ENCODE results near the gene TSGA10.
"Not testable (repeated sequence)": the region's sequence is repeated elsewhere in the genome, so short reads cannot be mapped to it uniquely, and the experiment has no call there.

Gene TSGA10

GRCh38 chr2:99152199-99152895 is 2.4 kb downstream of the TSGA10 start:
- DNase-seq, result no peak

GRCh38 chr2:99150706-99151105 is 4.0 kb downstream of the TSGA10 start:
- no peak for DNase-seq

GRCh38 chr2:99141110-99142108 is 13.3 kb downstream of the TSGA10 start, which contains the start of gene C2orf15:
Gene C2orf15 (plus strand): TSS chr2:99141707. CDS start chr2:99150559, 8,852 bp downstream.
- DNase-seq, result peak; percentile 91

DNA sequence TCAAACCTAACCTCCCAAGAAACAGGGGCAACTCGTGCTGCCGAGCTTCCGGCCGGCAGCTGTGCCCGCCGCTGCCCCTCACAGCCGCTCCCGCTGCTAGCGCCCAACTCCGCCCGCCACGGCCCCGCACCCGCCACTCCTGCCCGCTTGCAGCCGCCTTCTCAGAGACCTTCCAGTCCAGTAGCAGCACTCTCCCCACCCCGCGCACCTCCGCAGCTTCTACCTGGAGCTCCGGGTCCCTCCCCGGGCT is 14.0 kb downstream of the TSGA10 start:
- DNase-seq, result no peak

DNA sequence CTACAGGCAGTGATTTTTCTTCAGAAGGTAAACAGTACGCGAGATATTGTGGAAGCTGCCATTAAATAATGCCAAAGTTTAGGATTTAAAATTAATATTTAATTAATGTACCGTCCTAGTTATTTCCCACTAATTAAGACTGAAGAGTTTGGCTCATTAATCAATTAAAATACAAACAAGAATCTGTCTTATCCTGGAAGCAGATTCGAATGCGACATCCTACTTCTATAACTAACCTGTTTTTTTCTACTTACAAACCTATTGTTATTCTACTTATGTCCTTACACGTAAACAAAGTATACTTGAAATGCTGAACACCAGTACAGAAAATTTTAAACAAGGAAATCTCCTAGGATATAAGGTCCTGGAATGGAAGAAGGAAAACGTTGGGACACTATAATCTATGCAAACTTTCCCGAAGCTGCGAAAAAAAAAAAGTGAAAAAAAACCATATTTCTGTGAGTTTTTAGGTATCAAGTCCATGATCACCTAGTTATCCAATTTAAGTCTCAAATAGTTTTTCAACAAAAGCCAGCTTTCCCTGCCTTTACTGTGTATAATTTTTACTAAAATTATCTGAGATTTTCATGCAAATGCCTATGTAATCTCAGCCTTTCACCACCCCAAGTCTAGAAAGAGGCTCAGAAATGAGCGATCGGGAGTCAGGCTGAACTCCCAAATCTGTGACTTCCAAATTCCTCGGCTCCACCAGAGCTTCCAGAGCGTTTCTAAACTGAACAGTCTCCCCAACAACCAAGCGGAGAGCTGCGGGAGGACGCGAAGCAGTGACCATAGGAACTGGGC is 14.5 kb downstream of the TSGA10 start:
- no peak for DNase-seq

DNA sequence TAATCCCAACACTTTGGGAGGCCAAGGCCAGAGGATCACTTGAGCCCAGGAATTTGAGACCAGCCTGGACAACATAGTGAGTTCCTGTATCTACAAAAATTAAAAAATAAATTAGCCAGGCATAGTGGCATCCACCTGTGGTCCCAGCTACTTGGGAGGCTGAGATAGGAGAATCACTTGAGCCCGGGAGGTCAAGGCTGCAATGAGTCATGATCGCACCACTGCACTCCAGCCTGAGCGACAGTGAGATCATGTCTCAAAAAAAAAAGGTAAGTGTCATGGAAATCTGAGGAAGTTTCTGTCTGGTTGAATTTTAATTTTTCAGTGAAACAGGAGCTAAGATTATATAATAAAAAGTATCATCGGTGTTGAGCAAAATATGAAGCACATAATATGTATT is 15.7 kb downstream of the TSGA10 start:
- no peak for DNase-seq

- not testable (repeated sequence) for DNase-seq
Observed at GRCh38 chr2:99135044-99135556, 19.6 kb downstream of the TSGA10 start.

DNA sequence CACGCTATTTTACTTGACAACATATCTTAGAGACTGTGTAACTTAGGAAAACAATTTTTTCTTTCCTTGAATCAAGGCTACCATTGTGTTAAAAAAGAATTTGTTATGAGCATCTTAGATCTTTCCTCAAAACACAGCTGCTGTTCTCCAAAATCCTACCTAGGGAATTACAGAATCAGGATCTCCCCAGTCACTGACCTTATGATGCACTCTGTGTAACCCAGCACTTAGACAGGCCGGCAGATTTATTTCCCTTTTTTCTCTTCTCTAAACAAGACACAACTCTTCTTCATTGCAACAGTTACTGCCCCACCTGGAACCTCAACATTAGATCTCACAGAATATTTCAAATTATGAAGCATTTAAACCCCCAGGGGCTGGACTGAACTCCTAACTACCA is 26.8 kb downstream of the TSGA10 start:
- DNase-seq, result no peak

- no peak for DNase-seq
Observed at GRCh38 chr2:99112617-99113016, 42.1 kb downstream of the TSGA10 start.

DNA sequence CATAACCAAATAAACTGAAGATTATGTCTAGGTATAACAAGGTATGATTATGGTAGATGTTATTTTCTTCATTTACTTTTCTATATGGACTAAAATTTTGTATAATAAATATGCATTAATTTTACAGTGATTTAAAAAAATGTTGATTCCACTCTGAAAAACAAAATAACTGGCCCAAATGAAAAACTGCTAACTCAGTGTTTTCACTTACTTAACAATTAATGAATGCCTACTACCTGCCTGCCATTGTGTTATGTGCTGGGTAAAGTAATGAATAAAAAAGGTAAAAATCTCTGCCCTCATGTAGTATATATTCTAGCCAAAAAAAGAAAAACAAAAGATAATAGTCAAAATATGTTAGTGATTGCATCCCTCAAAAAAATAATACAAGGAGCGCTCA is 42.8 kb downstream of the TSGA10 start:
- DNase-seq, result no peak

GRCh38 chr2:99111236-99111635 is 43.5 kb downstream of the TSGA10 start:
- DNase-seq, result no peak

DNA sequence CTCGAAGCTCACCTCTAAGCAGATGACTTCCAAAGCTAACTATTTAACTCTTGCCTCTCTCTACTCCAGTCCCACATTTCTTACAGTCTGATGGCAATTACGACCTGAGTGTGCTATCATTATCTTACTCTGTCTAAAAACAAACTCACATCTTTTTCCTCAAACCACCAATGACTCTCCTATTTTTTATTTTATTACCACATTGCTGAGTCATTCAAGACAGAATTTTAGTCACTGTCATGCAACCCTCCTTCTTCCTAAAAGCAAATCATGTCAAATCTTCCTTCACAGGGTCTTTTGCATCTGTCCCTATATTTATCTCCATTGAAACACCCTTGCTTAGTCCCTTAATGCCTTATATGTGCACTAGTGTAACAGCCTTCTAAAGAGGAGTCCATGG is 47.8 kb downstream of the TSGA10 start:
- DNase-seq, result no peak

GRCh38 chr2:99104006-99104405 is 50.7 kb downstream of the TSGA10 start:
- no peak for DNase-seq

GRCh38 chr2:99101697-99102096 is 53.0 kb downstream of the TSGA10 start:
- no peak for DNase-seq

- no peak for DNase-seq
Observed at GRCh38 chr2:99096728-99097127, 58.0 kb downstream of the TSGA10 start.

GRCh38 chr2:99088017-99088416 is 66.7 kb downstream of the TSGA10 start:
- DNase-seq, result no peak

DNA sequence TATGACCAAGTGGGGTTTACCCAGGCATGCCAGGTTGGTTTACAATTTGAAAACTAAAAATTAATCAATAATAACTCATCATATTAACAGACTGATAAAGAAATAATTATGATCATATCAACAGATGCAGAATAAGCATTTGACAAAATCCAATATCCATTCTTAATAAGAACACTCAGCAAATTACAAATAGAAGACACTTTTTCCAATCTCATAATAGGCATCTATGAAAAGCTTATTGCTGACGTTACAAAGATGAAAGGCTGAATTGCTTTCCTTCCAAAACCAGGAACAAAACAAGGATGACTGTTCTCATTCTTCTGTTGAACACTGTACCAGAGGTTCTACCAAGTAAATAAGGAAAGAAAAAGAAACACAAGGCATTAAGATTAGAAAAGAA is 68.4 kb downstream of the TSGA10 start:
- DNase-seq, result no peak

DNA sequence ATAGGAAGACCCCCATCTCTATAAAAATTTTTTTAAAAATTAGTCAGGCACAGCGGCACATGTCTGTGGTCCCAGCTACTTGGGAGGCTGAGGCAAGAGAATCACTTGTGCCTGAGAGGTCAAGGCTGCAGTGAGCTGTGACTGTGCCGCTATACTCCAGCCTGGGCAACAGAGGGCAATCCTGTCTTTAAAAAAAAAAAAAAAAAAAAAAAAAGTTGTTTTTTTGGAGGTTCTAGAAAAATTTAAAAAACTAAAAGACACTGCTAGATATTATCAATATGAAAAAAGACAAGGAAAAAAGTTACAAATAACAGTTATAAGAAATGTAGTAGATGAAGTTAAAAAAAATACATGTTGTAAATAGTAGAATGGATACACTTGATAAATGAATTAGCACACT is 69.3 kb downstream of the TSGA10 start:
- no peak for DNase-seq

GRCh38 chr2:99084256-99084655 is 70.5 kb downstream of the TSGA10 start:
- DNase-seq, result no peak

GRCh38 chr2:99081891-99082290 is 72.9 kb downstream of the TSGA10 start:
- no peak for DNase-seq

DNA sequence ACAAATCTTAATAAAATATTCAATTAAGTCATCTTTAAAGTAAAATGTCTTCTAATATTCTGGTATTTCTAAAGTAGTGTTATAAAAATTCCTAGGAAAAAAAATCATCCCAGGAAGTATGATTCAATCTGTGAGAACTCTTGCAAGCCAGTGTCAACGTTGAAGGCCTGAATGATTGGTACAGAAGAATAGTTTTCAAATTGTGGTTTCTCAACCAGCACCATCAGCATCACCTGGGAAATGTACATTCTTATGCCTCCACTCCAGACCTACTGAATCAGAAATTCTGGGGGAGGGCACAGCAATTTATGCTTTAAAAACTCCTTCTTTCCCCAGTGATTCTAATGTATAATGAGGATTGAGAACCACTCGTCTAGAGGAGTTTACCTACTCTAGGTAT is 75.5 kb downstream of the TSGA10 start:
- DNase-seq, result no peak

GRCh38 chr2:99072551-99072950 is 82.2 kb downstream of the TSGA10 start:
- DNase-seq, result no peak

Measured in NCI-H2081 treated with DMSO at 0.1 percent for 48 hours (cell line).